Keratinocyte (primary cell): ENCODE measurements around the gene SMARCC1. TPM values are rescaled to one million over a fixed set of nuclear protein-coding genes. Genes with fewer than 3 reads are reported as not detected.

Experiments used
- DNase-seq: peaks from one replicate; pipeline ENCODE4 v3.0.0-alpha.2; 2011; ENCODE audit warnings: low read depth, missing footprints, low spot score
- FAIRE-seq: peaks from 2 replicates; lab custom pipeline; 2011; peaks lifted over from hg19 to GRCh38; lab: Jason Lieb, UNC
- H2AFZ ChIP-seq: 2 replicates; pipeline ENCODE4 v1.6.0; 2012; ENCODE audit warnings: low read length, control low read depth, inconsistent platforms; ENCODE audit not compliant: control insufficient read depth
- H3K27ac ChIP-seq: 2 replicates; pipeline ENCODE4 v1.5.1; 2011; ENCODE audit warnings: low read length; ENCODE audit not compliant: control insufficient read depth, insufficient read depth
- H3K27me3 ChIP-seq: 3 replicates; pipeline ENCODE4 v1.6.0; 2011; ENCODE audit warnings: low read length; ENCODE audit not compliant: control insufficient read depth, insufficient read depth; ENCODE audit errors: extremely low read depth
- H3K36me3 ChIP-seq, 2 experiments: 2 replicates in 1 of 2; 3 replicates in 1 of 2; pipeline ENCODE4 v1.5.1; 2011; ENCODE audit warnings: low read length in 2 of 2, mild to moderate bottlenecking in 1 of 2; ENCODE audit not compliant: control insufficient read depth in 2 of 2, insufficient read depth in 2 of 2; ENCODE audit errors: extremely low read depth in 1 of 2
- H3K4me1 ChIP-seq: 3 replicates; pipeline ENCODE4 v1.5.1; 2011; ENCODE audit warnings: low read length; ENCODE audit not compliant: control insufficient read depth, insufficient read depth; ENCODE audit errors: extremely low read depth
- H3K4me2 ChIP-seq: 3 replicates; pipeline ENCODE4 v1.6.0; 2011; ENCODE audit warnings: low read depth, low read length; ENCODE audit not compliant: control insufficient read depth, insufficient read depth; ENCODE audit errors: extremely low read depth
- H3K4me3 ChIP-seq, 3 experiments: fragments of 200-600 bp in 1 of 3; sonication (generic) in 1 of 3; 2 replicates in 2 of 3; 3 replicates in 1 of 3; pipeline ENCODE4 v1.5.1; 2011 to 2016; ENCODE audit warnings: low read length in 3 of 3, mild to moderate bottlenecking in 3 of 3, control low read depth in 2 of 3, inconsistent platforms in 1 of 3, low read depth in 1 of 3, mixed read lengths in 1 of 3, mixed run types in 1 of 3, moderate library complexity in 1 of 3; ENCODE audit not compliant: control insufficient read depth in 2 of 3, insufficient read depth in 2 of 3; ENCODE audit errors: extremely low read depth in 1 of 3
- H3K79me2 ChIP-seq: 2 replicates; pipeline ENCODE4 v1.6.0; 2012; ENCODE audit warnings: low read length; ENCODE audit not compliant: control insufficient read depth, insufficient read depth
- H3K9ac ChIP-seq: 3 replicates; pipeline ENCODE4 v1.6.0; 2011; ENCODE audit warnings: low read length; ENCODE audit not compliant: control insufficient read depth, insufficient read depth; ENCODE audit errors: extremely low read depth
- H3K9me1 ChIP-seq: 3 replicates; pipeline ENCODE4 v1.6.0; 2011; ENCODE audit warnings: low read length; ENCODE audit not compliant: control insufficient read depth, insufficient read depth; ENCODE audit errors: extremely low read depth
- H3K9me3 ChIP-seq: 2 replicates; pipeline ENCODE4 v1.5.1; 2012; ENCODE audit warnings: low read depth, low read length; ENCODE audit not compliant: control insufficient read depth
- H4K20me1 ChIP-seq: 3 replicates; pipeline ENCODE4 v1.6.0; 2011; ENCODE audit warnings: low read length; ENCODE audit not compliant: control insufficient read depth, insufficient read depth; ENCODE audit errors: extremely low read depth
- CTCF ChIP-seq, 3 experiments: IDR thresholded peaks in 1 of 3; conservative IDR thresholded peaks in 1 of 3; optimal IDR thresholded peaks in 1 of 3; 2 replicates in 2 of 3; 3 replicates in 1 of 3; pipeline versions ENCODE3 to v1.5.1; 2011; ENCODE audit warnings: low read length in 3 of 3, mild to moderate bottlenecking in 3 of 3, moderate library complexity in 2 of 3, control low read depth in 1 of 3, inconsistent platforms in 1 of 3; ENCODE audit not compliant: insufficient read depth in 2 of 3; ENCODE audit errors: extremely low read depth in 1 of 3
- EZH2 ChIP-seq: IDR thresholded peaks from one replicate; pipeline ENCODE4 v1.6.1; 2012; ENCODE audit warnings: inconsistent platforms, mild to moderate bottlenecking, low read length, moderate library complexity
- dilution Hi-C: fragments of 300-500 bp; cut with MboI; formaldehyde crosslinking; loops from one replicate; pipeline ENCODE4 v1.7.0; 2020; ENCODE audit warnings: low sequenced_read_pairs; ENCODE audit not compliant: extremely low pct_ligation_motif_present
- polyA plus RNA-seq, 5 experiments: library from polyadenylated mRNA; depleted of rRNA in 3 of 5; stranded (reverse) in 3 of 5; stranded (forward) in 1 of 5; unstranded in 1 of 5; fragments of >200 nt; gene quantifications; 1 replicate in 1 of 5; 2 replicates in 3 of 5; 3 replicates in 1 of 5; pipeline versions ENCODE4 v1.2.1 to v1.2.3, GENCODE V29; 2011 to 2012; ENCODE audit warnings: missing spikeins in 2 of 5, low read depth in 1 of 5, low replicate concordance in 1 of 5

SMARCC1 gene
- polyA plus RNA-seq, 1 donor (not counting 4 experiments of a cell fraction or from before 2014, with no cell fraction given): 39.7 TPM

- Histone ChIP-seq H3K4me2 (no peak overlapping the region), H3K9me3 (no peaks in the 10 kb centered on the region), H3K79me2 (no peaks in the 10 kb centered on the region), H3K27ac (no peak overlapping the region), H3K9me1 (no peaks in the 10 kb centered on the region), H4K20me1 (no peaks in the 10 kb centered on the region), H2AFZ (no peak overlapping the region), H3K4me3 (no peak overlapping the region), H3K4me1 (peaks cover 3% of the 10 kb centered on the region), H3K27me3 (peaks cover 14% of the 10 kb centered on the region), H3K36me3 (peaks cover 13 to 14% of the 10 kb centered on the region in 2 experiments), H3K9ac (no peak overlapping the region)
- FAIRE-seq (no peak), DNase-seq (no peak)
- dilution Hi-C loops: no loop called here
- no peak for TF ChIP-seq CTCF (optimal IDR thresholded peaks at IDR 0.05 in 1 of 3, IDR thresholded peaks at IDR 0.05 in 1 of 3, conservative IDR thresholded peaks at IDR 0.05 in 1 of 3; ENCODE audit: extremely low read depth in 1 of 3, insufficient read depth in 2 of 3, low read length in 3 of 3)
- TF ChIP-seq EZH2: no peak
These were observed 198.2 kb downstream of the SMARCC1 start for GRCh38 chr3:47583320-47584075.

GRCh38 chr3:47581835-47582234 is 199.9 kb downstream of the SMARCC1 start:
- TF ChIP-seq CTCF (optimal IDR thresholded peaks at IDR 0.05 in 1 of 3, IDR thresholded peaks at IDR 0.05 in 1 of 3, conservative IDR thresholded peaks at IDR 0.05 in 1 of 3; ENCODE audit: extremely low read depth in 1 of 3, insufficient read depth in 2 of 3, low read length in 3 of 3): no peak
- TF ChIP-seq EZH2: no peak
- no peak overlapping the region for H2AFZ ChIP-seq
- peaks cover 3% of the 10 kb centered on the region for H3K4me1 ChIP-seq
- dilution Hi-C loops: no loop called here
- H4K20me1 ChIP-seq: no peaks in the 10 kb centered on the region
- no peaks in the 10 kb centered on the region for H3K9me3 ChIP-seq
- no peak overlapping the region for H3K4me3 ChIP-seq
- DNase-seq (no peak), FAIRE-seq (no peak)
- H3K27ac ChIP-seq: no peak overlapping the region
- H3K9me1 ChIP-seq: no peaks in the 10 kb centered on the region
- H3K79me2 ChIP-seq: no peaks in the 10 kb centered on the region
- H3K9ac ChIP-seq: no peak overlapping the region
- peaks cover 24% of the 10 kb centered on the region for H3K27me3 ChIP-seq
- peaks cover 4 to 7% of the 10 kb centered on the region in 2 experiments for H3K36me3 ChIP-seq
- H3K4me2 ChIP-seq: no peak overlapping the region
